Medulla oblongata (tissue), 1 donor: ENCODE results near the gene PRL.

Source experiments
- DNase-seq: peaks from one replicate; pipeline ENCODE4 v3.0.0-alpha.2; 2015; ENCODE audit errors: extremely low spot score

PRL gene

DNA sequence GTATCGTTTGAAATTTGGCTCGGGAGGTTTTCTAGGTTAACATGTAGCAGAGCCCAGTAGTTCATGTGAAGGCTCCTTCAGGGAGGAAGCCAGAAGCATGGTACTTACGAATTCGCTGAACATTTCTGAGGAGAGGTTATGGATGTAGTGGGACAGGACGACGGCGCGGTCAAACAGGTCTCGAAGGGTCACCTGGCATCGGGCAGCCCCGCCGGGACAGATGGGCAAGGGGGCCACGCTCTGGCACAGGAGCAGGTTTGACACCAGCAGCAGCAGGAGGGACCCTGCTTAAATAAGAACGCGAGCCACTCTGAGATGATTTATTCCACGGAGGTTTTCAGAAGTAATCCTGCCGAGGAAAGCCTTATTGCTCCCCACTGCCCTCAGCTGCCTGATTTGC lies 2.5 kb downstream of the PRL start:
- no peak for DNase-seq

DNA sequence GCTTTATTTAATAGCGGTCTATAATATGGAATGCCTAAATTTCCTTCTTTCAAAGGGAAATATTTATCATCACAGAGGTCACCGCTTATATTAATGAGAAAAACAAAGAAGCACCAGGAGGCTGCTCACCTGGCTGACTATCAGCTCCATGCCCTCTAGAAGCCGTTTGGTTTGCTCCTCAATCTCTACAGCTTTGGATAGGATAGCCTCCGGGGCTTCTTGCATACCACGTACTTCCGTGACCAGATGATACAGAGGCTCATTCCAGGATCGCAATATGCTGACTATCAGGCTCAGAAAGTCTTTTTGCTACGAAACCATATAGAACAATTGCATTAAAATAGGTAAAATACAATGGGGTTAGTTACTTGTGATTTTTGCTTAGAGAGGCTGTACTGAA lies 6.8 kb downstream of the PRL start:
- DNase-seq: no peak

DNA sequence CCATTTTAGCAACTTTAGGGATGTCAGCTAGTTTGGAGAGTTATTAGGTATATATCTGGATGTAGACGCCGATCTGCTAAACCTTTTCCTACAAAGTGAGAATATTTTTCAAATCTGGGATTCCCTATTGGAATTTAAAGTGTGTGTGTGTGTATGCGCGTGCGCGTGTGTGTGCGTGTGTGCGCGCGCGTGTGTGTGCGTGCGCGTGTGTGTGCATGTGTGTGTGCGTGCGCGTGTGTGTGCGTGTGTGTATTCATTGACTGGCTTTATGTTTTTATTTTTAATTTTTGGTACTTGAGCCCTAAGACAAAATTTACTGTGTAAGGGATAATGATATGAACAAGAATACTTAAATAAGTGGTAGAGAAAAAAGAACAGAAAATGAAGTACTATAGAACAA lies 8.1 kb downstream of the PRL start:
- DNase-seq: no peak

DNA sequence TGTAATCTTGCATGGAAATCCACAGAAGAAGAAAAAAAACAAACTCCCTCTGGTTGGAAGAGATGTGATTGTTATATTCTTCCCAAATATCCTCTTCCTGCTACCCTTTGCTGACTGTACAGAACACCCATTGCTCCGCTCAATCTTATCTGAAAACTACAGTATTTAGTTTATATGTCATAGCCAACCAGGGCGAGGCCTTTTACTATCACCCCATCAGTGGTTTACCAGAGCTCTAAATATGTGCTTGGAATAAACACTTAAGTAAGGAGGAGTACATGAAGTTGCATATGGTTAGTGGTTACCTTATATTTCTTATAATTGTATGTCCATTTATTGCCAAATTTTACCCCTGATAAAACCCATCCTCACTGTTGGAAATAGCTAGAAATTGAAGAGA lies 12.2 kb downstream of the PRL start:
- no peak for DNase-seq

DNA sequence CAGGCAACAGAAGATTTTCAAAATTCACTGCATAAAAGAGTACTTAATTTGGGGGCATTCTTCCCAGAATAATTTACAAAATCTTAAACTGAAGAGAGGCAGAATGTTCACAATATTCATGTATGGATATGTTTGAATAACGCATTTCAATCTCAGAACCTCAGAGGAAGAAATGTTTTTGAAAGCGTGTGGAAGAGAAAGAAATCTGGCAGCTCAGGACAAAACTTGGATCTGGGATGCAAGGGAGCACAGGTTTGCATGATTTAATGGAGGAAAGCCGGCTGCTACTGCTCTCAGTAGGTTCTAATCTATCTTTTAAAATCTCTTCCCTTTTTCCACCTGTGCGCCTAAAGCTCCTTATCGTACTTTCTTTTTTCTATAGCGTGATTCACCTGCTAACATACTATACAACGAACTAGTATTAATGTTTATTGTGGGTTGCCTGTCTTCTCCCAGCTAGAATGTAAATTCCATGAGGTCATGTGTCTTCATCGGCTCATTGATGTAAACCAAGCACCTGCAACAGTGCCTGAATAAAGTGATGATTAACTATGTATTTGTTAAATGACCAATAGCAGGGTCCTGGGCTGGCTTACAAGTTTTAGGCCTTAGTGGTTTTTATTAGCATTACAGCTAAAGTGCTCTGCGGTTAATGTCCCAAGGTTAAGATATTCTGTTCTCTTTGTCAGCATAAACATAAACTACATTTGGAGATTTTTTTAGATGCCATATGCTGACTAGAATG lies 15.3 kb downstream of the PRL start:
- DNase-seq: no peak

DNA sequence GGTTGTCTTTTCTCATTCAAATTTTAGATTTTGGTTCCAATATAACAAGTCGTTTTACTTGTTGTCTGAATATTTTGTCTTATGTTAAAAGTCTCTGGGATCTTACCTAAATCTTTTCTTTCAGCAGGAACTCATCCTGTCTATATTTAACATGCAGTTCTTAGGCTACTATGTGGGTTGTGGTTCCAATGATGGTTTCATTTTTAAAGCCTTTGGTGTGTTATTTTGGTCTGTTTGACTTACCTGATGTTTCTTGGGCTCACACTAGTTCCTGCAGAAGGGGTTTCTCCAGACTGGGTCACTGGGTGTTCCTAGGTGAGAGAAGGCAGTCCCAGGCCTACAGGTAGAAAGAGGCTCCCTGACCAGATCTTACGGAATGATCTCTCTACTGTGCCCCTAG lies 17.4 kb downstream of the PRL start:
- no peak for DNase-seq

DNA sequence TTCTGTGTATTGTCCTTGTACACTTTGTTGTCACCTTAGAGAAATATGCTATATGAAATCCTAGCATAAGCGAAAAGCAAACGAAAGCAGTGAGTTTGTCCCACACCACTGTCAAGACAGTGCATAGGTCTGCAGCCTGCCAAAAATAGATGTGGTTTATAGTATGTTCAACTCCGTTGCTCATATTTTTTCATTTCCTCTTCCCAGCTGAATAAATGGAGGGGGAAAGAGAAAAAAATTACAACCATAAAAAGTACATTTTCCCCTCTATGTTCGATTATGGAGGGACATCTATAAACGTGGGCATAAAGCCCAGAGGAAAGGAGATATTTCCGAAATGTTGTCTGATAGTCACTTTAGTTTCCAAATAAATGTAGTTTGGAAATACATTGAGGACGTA lies 25.8 kb downstream of the PRL start:
- DNase-seq: no peak

DNA sequence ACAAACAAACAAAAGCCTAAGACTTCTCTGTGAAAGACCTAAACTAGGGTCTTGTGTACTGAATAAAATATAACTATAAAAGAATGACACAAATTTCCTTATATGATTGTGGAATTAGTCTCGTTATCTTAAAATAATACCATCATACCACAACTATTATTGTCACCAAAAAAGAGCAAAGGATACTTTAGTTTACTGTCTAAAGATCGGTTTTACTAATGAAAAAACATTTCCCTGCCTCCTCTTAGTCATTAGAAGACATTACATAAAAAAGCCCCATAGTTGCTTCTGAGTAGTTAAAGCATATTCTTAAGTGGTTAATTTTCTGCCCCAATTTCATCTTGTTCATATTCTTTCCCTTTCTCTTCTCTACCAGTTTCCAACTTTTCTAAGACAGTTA lies 33.1 kb downstream of the PRL start:
- DNase-seq: no peak

DNA sequence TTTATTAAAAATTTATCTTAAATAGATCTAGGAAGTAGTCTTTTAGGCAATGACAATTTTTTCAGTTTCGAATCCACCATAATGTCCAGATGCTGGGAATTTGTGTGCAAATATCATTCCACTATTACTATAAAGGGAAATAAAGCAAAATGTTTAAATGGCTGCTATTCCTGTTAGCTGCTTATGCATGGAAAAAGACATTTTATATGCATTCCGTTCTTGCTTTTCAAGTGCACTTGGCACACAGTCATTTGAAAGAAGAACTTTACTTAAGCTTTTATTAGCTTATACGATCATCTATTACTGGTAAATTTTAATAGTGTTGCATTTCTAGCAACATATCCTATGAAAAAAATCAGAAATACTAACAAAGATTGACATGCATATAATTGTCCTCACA lies 42.0 kb downstream of the PRL start:
- no peak for DNase-seq

DNA sequence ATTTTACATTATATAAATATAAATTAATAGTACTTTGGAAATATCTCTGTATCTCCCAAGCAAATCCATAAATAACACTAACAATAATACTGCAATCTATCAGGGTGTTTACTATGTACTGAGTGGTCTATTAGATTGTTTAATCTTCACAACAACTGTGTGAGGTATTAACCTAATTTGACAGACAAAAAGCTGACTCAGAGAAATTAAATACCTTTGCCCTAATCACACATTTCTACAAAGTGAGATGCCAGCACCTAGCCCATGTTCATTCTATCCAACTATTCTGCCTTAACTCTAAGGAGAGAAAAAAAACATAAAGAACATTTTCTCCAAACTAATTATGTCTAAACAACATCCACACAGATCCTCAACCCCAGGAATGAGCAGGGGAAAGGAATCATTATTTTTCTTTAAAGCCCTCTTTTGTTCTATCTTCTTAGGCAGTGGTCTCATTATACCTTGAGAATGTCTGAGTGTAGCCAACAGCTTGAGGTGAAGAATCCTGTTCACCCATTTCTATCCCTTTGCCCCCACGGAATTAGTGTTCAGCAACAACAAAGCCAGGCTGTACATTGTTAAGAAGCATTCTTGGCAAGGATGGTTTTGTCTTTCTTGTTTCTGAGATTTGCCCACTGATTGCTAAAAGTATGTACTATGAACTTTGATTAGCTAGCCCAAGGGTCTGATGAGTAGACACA lies 42.7 kb downstream of the PRL start:
- DNase-seq: no peak

DNA sequence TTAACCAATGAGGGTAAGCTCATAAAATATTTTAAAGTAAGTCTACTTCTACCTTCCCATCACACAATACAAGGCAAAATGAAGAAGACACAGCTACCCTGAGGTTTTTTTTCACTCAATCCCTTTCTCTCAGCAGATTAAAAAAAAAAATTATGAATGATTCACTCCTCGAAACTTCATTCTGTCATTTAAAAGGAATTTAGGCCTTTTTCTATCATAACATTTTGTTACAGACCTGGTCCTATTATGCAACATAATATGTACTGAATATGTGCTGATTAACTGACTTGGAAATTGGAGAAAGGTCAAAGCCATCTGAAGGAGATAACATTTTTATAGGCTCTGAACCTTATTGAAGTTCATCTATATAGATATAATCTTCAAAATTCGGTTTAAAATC lies 45.5 kb downstream of the PRL start:
- DNase-seq: no peak

DNA sequence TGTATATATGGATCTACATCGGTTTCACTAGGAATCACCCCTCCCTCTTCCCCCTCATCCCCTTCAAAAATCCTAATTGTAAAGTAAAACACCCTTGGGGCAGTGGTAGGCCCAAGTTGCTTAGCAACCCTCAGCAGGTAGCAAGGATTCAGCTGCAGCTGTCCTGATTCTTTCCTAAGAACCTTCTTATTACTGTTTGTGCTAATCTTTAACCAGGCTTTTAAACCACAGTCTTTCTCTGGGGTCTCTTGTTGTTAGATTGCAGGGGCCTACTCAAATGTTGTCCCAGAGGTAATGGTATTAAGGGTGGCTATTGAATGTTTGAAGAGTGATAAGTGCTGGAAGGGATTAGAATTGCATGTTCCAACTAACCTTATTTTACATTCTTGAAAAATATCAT lies 46.4 kb downstream of the PRL start:
- DNase-seq: no peak

DNA sequence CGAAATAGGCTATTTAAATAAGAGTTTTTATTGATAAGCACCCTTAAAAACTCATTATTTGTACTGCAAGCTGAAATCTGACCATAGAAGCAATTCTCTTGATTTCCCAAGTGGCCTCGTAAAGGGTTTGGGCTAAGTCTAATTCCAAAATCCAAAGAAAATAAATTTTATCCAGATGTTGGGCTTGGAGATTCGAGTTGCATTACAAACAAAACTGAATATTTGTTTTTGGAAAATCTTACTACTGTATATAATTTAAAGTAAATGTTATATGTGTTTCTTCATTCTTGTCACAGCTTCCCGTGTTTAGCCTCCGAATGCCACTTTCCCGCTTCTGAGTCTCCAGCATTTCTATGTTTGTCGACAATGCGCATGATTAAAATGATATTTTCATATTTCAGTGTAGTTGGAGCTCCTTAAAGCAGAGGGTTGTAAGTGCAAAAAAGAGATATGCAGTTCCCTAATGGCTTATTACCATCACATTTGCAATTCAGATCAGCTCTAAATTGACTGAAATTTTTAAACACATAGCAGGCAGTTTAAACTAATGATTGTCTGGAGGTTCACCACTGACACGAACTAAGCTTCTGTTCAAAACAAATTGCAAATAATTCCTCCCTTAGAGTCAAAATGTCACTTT lies 47.0 kb downstream of the PRL start:
- no peak for DNase-seq

DNA sequence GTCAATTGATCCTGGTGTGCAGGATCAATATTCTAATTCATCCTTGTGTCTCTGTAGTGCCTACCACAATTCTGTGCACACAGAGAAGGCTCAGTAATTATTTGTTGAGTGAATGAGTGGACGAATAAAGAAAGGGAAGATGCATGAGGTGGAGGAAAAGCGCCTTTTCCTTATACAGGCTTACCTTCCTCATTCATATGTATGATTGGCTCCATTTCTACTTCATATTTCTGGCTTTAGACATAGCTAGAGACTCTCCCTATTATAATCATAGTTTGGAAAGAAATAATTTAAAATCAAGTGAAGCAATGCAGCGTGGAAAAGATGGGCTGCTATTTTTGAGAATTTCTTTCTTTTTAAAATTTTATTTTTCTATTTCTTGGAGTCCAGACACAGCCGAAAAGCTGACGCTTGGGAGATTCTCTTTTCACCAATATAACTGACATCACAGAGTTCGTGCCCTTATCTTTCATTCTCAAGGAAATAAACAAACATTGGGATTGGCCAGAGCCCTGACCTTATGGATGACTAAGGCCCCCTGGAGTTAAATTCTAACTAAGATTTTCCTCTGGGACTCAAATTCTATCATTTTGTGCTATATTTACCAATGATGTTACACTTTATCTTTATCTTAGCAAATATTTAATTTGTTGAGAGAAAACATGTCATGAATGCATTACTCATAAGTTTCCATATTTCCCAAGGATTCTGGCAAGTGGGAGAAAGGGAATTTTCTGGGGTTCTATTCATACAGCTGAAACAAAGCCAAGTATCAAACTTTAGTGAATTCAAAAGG lies 48.1 kb downstream of the PRL start:
- DNase-seq: no peak

DNA sequence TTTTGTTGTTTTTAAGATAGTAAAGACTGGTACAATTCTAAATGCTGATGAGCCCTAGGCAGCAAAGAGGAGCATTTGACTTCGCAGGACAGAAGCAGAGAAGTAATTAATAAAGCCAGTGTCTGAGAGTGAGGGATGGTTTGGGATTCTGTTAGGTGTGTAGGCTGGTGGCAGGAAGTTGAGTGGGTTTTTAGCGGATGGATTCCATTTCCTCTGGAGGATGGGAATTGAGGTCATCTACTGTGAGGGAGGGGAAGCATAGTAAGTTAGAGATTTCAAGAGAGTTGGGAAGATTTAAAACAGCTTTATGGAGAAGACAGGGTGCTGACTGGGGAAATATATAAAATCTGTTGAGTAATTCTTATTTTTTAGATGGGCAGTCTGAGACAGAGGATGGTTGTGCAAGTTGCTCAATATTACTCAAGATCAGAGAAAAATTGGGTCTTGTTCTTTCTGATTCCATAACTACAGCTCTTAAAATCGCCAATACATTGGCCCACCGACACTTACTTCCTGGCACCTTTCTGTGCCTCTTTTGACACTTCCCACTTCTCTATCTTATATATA lies 48.8 kb downstream of the PRL start:
- no peak for DNase-seq

DNA sequence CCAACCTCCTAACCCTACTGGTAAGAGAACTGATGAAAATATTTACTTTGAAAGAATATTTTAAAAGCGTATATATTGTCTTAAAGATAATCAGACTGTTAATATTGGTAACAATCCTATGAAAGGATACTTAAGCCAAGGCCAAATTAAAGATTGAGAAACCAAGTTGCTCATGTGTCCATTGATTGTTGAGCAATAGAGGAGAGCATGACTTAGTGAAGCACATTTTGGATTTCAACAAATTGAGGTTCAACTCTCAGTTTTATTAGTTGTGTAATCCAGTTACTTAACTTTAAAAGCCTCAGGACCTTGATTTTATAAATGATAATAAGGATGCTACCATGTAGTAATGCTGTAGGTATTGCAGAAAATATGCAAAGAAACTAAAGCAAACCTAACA lies 56.8 kb downstream of the PRL start:
- DNase-seq: no peak

DNA sequence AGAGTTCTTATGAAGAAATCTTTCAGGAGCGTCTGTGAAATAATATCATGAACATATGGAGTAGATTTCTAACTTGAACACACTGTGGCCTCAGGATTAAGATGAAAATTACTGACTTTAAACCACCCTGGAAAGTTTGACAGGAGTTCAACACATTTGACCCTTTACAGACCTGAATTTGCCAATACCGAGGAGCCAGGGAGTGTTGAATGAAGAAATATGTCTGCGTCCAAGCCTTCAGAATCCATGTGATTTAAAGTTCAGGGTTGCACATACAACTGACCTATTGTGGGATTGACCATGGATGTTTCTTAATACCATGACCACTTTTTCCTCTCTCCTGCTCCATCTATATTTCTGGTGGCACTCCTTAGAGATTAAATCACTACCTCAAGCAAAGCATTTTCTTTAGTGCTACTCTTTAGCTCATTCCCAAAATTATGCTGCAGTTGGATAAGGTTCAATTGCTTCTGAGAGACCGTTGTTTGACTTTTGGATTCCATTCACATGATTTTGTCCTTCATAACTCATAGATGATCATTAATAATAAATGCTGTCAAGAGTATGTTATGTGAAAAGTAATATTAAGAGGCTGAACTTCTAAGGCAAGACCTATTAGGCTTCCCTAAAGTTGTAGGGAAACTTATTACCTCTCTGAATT lies 57.4 kb downstream of the PRL start:
- DNase-seq: no peak

DNA sequence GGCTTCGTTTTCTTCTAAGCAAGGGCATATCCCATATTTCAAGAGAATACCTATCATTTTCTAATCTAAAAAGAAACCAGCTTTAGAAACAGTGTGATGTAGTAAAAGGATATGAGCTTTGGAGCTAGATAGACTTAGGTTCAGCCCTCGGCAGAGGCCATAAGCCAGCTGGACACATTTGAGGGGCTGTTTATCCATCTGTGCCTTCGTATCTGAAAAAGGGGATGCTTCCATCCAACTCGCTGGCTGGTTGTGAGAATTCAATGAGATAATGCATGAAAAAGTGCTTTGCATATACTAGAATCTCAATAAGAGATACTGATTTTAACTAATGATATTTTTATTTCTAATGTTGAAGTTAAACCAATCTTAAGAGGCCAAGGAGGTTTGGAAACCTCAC lies 58.0 kb downstream of the PRL start:
- no peak for DNase-seq

DNA sequence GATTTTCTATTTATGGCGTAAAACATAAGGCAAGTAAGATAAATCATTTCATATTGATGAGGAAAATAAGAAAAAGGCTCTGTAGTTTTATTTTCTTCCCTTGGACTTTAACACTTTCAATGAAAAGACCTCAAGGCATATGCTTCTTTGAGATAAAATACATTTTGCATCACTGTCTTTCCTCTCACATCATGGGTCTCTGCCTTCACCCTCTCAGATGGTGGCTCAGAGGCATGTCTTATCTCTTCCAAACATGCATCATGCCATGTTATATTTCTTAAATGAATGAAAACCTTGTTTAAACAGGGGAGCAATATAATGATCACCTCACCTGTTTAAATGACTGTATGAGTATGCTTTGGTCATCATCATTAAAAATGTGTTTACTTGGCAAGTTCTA lies 59.3 kb downstream of the PRL start:
- DNase-seq: no peak
